Sigmoid colon (tissue), 7 donors: Measurements from ENCODE around the gene SLC25A25. TPM values are rescaled to one million over a fixed set of nuclear protein-coding genes. Genes with fewer than 3 reads are reported as not detected.

ENCODE experiments used
- DNase-seq: peaks from one replicate; pipeline ENCODE4 v3.0.0-alpha.2; 2019
- H3K27ac ChIP-seq, 4 donors: fragments of 200-600 bp; sonication (generic); one replicate each; pipeline ENCODE4 v1.5.1; 2016 to 2019; ENCODE audit warnings: mild to moderate bottlenecking in 1 of 4
- H3K27me3 ChIP-seq, 3 donors: fragments of 200-600 bp; sonication (generic); one replicate each; pipeline ENCODE4 v1.5.1; 2019; ENCODE audit warnings: mild to moderate bottlenecking in 1 of 3
- H3K36me3 ChIP-seq, 4 donors: fragments of 200-600 bp; sonication (generic); one replicate each; pipeline ENCODE4 v1.5.1; 2016 to 2019
- H3K4me1 ChIP-seq, 4 donors: fragments of 200-600 bp; sonication (generic); one replicate each; pipeline ENCODE4 v1.5.1; 2017 to 2019
- H3K4me3 ChIP-seq, 4 donors: fragments of 200-600 bp; sonication (generic); one replicate each; pipeline ENCODE4 v1.5.1; 2017 to 2019; ENCODE audit warnings: mild to moderate bottlenecking in 2 of 4, moderate library complexity in 1 of 4
- H3K9me3 ChIP-seq, 4 donors: fragments of 200-600 bp in 3 of 4; sonication (generic) in 3 of 4; one replicate each; pipeline versions ENCODE4 v1.5.1 to v1.6.1; 2013 to 2019
- CTCF ChIP-seq, 4 experiments: fragments of 450-650 bp in 3 of 4; fragments of 200-600 bp in 1 of 4; IDR thresholded peaks; one replicate each; pipeline ENCODE4 v1.5.1; 2016 to 2019; ENCODE audit warnings: antibody characterized with exemption in 4 of 4, mild to moderate bottlenecking in 3 of 4, moderate library complexity in 2 of 4
- EP300 ChIP-seq, 4 donors: sonication (generic); formaldehyde crosslinking; IDR thresholded peaks; one replicate each; pipeline ENCODE4 v1.6.1; 2017; ENCODE audit warnings: antibody characterized with exemption in 4 of 4
- POLR2A ChIP-seq, 2 donors: fragments of 450-650 bp; IDR thresholded peaks; one replicate each; pipeline ENCODE4 v1.6.1; 2016; ENCODE audit warnings: antibody characterized with exemption in 2 of 2, mild to moderate bottlenecking in 2 of 2, moderate library complexity in 2 of 2
- POLR2AphosphoS5 ChIP-seq, 4 donors: sonication (generic); formaldehyde crosslinking; IDR thresholded peaks; one replicate each; pipeline ENCODE4 v1.6.1; 2017; ENCODE audit warnings: antibody characterized with exemption in 4 of 4
- WGBS, 2 donors: extraction: QIAGEN DNeasy Blood & Tissue Kit; methylation state at CpG; one replicate each; pipeline ENCODE4 v1.1.7; 2013; 5-methylcytosine and 5-hydroxymethylcytosine counted together
- intact Hi-C: fragments of 100-400 bp; cut with DNase I; formaldehyde crosslinking; loops from one replicate; pipeline ENCODE4 v1.15.1; 2023
- polyA plus RNA-seq, 3 donors: library from polyadenylated mRNA; stranded (reverse); fragments of 200-250 nt; gene quantifications; one replicate each; pipeline ENCODE4 v1.2.3, GENCODE V29; 2013
- total RNA-seq, 4 donors: library from RNA; depleted of rRNA; stranded (reverse); fragments of >200 nt; gene quantifications; one replicate each; pipeline ENCODE4 v1.1.0, GENCODE V29; 2016
- donor health status: healthy with polysubstance abuse.
- donor health status: Bipolar disorder and iron deficiency.
- donor health status: healthy.

The SLC25A25 gene
- total and polyA plus RNA-seq, 7 donors, result 10.2 to 77.2 (median 16.6) TPM

DNA sequence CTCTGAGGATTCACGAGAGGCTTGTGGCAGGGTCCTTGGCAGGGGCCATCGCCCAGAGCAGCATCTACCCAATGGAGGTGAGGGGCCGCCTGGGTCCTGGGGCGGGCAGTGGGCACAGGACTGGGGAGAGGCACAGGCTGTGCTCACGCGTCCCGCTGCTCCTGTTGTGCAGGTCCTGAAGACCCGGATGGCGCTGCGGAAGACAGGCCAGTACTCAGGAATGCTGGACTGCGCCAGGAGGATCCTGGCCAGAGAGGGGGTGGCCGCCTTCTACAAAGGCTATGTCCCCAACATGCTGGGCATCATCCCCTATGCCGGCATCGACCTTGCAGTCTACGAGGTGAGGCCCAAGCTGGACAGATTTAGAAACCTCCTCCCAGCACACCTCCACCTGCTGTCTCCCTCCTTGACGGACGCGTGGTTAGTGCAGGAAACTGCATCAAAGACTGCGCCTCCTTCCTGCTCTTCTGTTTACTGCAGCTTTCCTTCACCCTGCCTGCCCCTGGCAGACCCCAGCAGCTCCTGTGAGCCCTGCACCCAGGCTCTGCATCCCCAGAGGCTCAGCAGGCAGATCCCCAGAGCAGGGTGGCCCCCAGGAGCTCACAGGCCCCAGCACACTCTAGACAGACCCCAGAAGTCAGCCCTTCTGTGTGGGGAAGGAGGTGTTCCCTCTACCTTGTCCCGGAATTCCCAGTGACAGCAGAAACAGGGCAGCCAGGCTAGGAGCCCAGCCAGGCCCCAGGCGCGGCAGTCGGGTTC, 38.3 kb downstream of the SLC25A25 start:
- DNase-seq, result peak; percentile 59
- Histone ChIP-seq H3K27me3 (no peaks in the 10 kb centered on the region), H3K9me3 (no peaks in the 10 kb centered on the region), H3K4me3 (no peak overlapping the region), H3K4me1 (peaks cover 0 to 7% (median 1%) of the 10 kb centered on the region in 4 donors), H3K36me3 (peaks cover 41 to 80% (median 60%) of the 10 kb centered on the region in 4 donors), H3K27ac (no peak overlapping the region)
- intact Hi-C loops, result no loop called here
- 79 to 87% methylated on average over 23 of the region's 23 CpGs for WGBS, 2 donors
- TF ChIP-seq POLR2A (IDR thresholded peaks at IDR 0.05), result no peak
- no peak for TF ChIP-seq POLR2AphosphoS5 (IDR thresholded peaks at IDR 0.05)
- no peak for TF ChIP-seq CTCF (IDR thresholded peaks at IDR 0.05)
- no peak for TF ChIP-seq EP300 (IDR thresholded peaks at IDR 0.05)

DNA sequence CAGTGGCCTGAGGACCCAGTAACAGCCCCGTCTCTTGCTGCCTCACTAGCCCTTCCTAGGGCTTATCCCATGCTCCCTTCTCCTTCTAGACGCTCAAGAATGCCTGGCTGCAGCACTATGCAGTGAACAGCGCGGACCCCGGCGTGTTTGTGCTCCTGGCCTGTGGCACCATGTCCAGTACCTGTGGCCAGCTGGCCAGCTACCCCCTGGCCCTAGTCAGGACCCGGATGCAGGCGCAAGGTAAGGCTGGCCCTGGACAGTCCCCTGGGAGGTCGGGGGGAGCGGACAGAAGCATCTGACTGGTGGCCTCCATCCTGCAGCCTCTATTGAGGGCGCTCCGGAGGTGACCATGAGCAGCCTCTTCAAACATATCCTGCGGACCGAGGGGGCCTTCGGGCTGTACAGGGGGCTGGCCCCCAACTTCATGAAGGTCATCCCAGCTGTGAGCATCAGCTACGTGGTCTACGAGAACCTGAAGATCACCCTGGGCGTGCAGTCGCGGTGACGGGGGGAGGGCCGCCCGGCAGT, 39.0 kb downstream of the SLC25A25 start:
- Histone ChIP-seq H3K27me3 (no peaks in the 10 kb centered on the region), H3K27ac (no peak overlapping the region), H3K4me1 (peaks cover 0 to under 1% (median 0%) of the 10 kb centered on the region in 4 donors), H3K9me3 (no peaks in the 10 kb centered on the region), H3K36me3 (peaks cover 41 to 74% (median 54%) of the 10 kb centered on the region in 4 donors), H3K4me3 (no peak overlapping the region)
- peak; percentile 60 for DNase-seq
- WGBS, 2 donors, result 91 to 96% methylated on average over 23 of the region's 23 CpGs
- intact Hi-C loops, result no loop called here
- TF ChIP-seq POLR2A (IDR thresholded peaks at IDR 0.05), result no peak
- TF ChIP-seq POLR2AphosphoS5 (IDR thresholded peaks at IDR 0.05), result no peak
- no peak for TF ChIP-seq CTCF (IDR thresholded peaks at IDR 0.05)
- no peak for TF ChIP-seq EP300 (IDR thresholded peaks at IDR 0.05)

DNA sequence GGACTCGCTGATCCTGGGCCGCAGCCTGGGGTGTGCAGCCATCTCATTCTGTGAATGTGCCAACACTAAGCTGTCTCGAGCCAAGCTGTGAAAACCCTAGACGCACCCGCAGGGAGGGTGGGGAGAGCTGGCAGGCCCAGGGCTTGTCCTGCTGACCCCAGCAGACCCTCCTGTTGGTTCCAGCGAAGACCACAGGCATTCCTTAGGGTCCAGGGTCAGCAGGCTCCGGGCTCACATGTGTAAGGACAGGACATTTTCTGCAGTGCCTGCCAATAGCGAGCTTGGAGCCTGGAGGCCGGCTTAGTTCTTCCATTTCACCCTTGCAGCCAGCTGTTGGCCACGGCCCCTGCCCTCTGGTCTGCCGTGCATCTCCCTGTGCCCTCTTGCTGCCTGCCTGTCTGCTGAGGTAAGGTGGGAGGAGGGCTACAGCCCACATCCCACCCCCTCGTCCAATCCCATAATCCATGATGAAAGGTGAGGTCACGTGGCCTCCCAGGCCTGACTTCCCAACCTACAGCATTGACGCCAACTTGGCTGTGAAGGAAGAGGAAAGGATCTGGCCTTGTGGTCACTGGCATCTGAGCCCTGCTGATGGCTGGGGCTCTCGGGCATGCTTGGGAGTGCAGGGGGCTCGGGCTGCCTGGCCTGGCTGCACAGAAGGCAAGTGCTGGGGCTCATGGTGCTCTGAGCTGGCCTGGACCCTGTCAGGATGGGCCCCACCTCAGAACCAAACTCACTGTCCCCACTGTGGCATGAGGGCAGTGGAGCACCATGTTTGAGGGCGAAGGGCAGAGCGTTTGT, 39.6 kb downstream of the SLC25A25 start:
- intact Hi-C loops, result no loop called here
- H3K36me3 ChIP-seq, result peaks cover 36 to 67% (median 47%) of the 10 kb centered on the region in 4 donors
- peak; percentile 56 for DNase-seq
- H3K9me3 ChIP-seq, result no peaks in the 10 kb centered on the region
- no peak for TF ChIP-seq POLR2A (IDR thresholded peaks at IDR 0.05)
- TF ChIP-seq POLR2AphosphoS5 (IDR thresholded peaks at IDR 0.05), result no peak
- no peak for TF ChIP-seq EP300 (IDR thresholded peaks at IDR 0.05)
- TF ChIP-seq CTCF (IDR thresholded peaks at IDR 0.05), result no peak
- H3K27me3 ChIP-seq, result no peaks in the 10 kb centered on the region
- H3K4me1 ChIP-seq, result no peaks in the 10 kb centered on the region
- H3K4me3 ChIP-seq, result no peak overlapping the region
- no peak overlapping the region for H3K27ac ChIP-seq
- WGBS, 2 donors, result 82 to 90% methylated on average over 18 of the region's 18 CpGs

GRCh38 chr9:128108269-128109049, 40.4 kb downstream of the SLC25A25 start:
- H3K9me3 ChIP-seq, result no peaks in the 10 kb centered on the region
- DNase-seq, result peak; percentile 63
- no peak overlapping the region for H3K4me3 ChIP-seq
- intact Hi-C loops, result no loop called here
- no peak for TF ChIP-seq EP300 (IDR thresholded peaks at IDR 0.05)
- no peak for TF ChIP-seq CTCF (IDR thresholded peaks at IDR 0.05)
- no peak for TF ChIP-seq POLR2A (IDR thresholded peaks at IDR 0.05)
- no peak for TF ChIP-seq POLR2AphosphoS5 (IDR thresholded peaks at IDR 0.05)
- H3K27me3 ChIP-seq, result no peaks in the 10 kb centered on the region
- H3K4me1 ChIP-seq, result no peaks in the 10 kb centered on the region
- H3K27ac ChIP-seq, result peak overlapping the region in 1 of 4 donors; percentile 35
- 71 to 82% methylated on average over 15 of the region's 15 CpGs for WGBS, 2 donors
- peaks cover 30 to 59% (median 40%) of the 10 kb centered on the region in 4 donors for H3K36me3 ChIP-seq
